ENCODE measurements around the gene MAGED2. TPM values are rescaled to one million over a fixed set of nuclear protein-coding genes. Genes with fewer than 3 reads are reported as not detected.
"Not testable (repeated sequence)": the region's sequence is repeated elsewhere in the genome, so short reads cannot be mapped to it uniquely, and the experiment has no call there.

The MAGED2 gene
- total RNA-seq, 4 donors from 2014 or later: 79.6 to 123 (median 95.2) TPM

DNA sequence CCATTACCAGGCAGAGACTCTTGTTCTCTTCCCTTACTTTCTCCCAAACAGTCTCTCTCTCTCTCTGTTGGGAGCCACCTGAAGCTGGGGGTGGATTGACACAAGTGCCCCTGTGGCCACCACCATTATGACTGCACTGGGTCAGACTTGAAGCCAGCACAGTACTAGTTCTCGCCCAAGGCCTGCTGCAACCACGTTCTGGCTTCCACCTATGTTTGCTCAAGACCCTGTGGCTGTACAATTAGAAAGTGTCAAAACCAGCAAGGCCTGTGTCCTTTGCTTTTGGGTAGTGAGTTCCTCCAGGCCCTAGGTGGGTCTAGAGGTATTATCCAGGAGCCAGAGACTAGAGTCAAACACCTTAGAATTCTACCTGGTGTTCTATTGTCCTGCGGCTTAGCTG, 31.0 kb downstream of the MAGED2 start:
- DNase-seq (ENCODE audit: low spot score): no peak
- TF ChIP-seq, protein P1, sequence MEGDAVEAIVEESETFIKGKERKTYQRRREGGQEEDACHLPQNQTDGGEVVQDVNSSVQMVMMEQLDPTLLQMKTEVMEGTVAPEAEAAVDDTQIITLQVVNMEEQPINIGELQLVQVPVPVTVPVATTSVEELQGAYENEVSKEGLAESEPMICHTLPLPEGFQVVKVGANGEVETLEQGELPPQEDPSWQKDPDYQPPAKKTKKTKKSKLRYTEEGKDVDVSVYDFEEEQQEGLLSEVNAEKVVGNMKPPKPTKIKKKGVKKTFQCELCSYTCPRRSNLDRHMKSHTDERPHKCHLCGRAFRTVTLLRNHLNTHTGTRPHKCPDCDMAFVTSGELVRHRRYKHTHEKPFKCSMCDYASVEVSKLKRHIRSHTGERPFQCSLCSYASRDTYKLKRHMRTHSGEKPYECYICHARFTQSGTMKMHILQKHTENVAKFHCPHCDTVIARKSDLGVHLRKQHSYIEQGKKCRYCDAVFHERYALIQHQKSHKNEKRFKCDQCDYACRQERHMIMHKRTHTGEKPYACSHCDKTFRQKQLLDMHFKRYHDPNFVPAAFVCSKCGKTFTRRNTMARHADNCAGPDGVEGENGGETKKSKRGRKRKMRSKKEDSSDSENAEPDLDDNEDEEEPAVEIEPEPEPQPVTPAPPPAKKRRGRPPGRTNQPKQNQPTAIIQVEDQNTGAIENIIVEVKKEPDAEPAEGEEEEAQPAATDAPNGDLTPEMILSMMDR (IDR thresholded peaks at IDR 0.05): no peak
- ATAC-seq (ENCODE audit: low FRiP score): no peak

DNA sequence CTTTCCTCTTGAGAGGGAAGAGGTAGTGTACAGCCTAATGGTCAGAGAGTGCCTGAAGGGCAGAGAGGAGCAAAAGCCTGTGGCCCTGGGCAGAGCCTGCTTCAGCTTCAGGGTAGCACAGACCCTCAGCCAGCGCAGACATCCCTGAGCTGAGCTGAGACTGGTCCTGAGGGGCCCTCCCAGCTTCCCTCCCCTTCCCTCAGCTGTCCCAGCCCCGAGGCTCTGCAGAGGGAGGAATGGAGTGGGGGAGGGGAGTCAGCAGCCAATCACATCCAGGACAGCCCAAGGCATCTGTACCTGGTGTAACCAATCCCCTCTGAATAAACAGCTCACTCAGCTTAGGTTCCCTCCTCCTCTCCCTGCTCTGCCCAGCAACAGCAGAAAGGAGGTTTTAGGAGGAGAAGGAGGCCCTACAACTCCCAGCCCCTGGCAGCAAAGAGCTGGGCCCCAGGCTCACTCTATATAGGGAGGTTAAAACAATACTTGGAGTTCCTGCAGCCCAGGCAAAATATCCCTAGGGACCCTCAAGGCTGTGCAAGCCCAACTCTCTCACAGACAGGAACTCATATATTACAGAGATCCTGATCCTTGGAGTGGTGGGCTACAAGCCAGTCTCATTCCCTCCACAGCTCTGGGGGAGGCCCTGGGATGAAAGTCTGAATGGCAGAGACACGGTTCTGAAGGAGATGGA, 33.8 kb downstream of the MAGED2 start:
- not testable (repeated sequence) for ATAC-seq (ENCODE audit: low FRiP score); DNase-seq (ENCODE audit: low spot score)

DNA sequence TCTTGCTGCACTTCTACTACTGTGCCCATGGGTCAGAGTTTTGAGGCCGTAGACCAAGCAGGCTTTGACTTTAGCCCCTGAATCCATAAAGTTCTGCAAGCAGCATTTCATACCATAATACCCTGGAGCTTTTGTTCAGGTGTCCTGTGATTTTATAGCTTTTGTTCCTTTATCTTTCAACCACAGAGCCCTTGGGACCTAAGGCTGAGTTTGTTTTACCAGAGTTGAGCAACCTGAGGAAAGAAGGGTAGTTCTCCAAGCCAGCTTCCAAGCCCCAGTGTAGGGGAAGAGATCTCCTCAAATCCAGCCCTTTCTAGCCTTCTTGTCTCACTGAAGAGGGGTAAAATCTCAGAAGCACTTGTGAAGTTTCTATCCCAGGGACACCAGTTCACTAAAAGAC, 35.1 kb downstream of the MAGED2 start:
- TF ChIP-seq, protein P1 (IDR thresholded peaks at IDR 0.05): no peak
- DNase-seq (ENCODE audit: low spot score): no peak
- no peak for ATAC-seq (ENCODE audit: low FRiP score)

DNA sequence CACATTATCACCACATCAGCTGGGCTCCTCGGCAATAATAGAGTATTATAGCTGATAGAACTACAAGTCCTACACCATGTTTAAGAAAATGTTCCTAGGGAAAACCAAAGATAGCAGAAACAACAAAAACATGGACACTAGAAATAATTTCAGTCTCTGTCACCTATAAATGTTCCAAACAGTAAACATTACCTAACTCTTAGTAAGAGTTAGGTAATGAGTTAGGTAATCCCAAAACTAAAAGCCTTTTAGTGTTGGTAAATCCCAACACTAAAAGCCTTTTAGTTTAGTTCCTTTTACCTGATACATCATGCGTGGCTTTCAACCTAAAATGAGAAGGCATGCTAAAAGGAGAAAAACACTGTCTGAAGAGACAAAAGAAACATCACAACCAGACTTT, 35.5 kb downstream of the MAGED2 start:
- ATAC-seq (ENCODE audit: low FRiP score) (no peak), DNase-seq (ENCODE audit: low spot score) (no peak)
- TF ChIP-seq, protein P1 (IDR thresholded peaks at IDR 0.05): no peak

DNA sequence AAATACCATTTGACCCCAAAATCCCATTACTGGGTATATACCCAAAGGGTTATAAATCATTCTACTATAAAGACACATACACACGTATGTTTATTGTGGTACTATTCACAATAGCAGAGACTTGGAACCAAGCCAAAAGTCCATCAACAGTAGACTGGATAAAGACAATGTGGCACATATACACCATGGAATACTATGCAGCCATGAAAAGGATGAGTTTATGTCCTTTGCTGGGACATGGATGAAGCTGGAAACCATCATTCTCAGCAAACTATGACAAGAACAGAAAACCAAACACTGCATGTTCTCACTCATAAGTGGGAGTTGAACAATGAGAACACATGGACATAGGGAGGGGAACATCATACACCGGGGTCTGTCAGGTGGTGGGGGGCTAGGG, 40.2 kb downstream of the MAGED2 start:
- ATAC-seq (ENCODE audit: low FRiP score); DNase-seq (ENCODE audit: low spot score): not testable (repeated sequence)

DNA sequence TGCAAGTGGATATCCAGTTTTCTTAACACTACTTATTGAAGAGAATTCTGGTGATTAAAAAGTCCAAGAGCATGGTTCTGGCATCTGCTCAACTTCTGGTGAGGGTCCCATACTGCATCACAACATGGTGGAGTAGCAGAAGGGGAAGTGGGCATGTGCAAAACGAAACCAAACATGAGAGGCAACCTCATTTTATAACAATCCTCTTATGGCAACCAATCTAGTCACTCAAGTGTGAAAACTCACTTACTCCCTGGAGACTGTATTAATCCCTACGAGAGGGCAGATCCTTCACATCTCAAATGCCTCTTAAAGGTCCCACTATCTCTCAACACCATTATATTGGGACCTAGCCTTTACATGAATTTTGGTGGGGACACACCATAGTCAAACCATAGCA, 57.7 kb downstream of the MAGED2 start:
- TF ChIP-seq, protein P1 (IDR thresholded peaks at IDR 0.05): no peak
- ATAC-seq (ENCODE audit: low FRiP score): no peak
- DNase-seq (ENCODE audit: low spot score): no peak

Small RNA genes within 50 kb of the gene (small RNA-seq; reads per million reads assigned to genes)
- gene AL049732.1 (not detected), gene SNORA11 (52.5 reads per million, percentile 95 among the genes with 10 or more reads in this experiment)

Other genes starting within 250 kb of the MAGED2 start
- not detected for gene ITIH6, start 9.5 kb upstream of the MAGED2 start, total RNA-seq
- gene TRO, start 113.1 kb downstream of the MAGED2 start, total RNA-seq: 10 to 100 TPM in 1 of 4 donors, 1 to 10 TPM in 3; 5.3 to 15.9 (median 6.8) TPM
- 10 to 100 TPM; 10.4 to 23.8 (median 14.2) TPM for gene PFKFB1, start 186.4 kb downstream of the MAGED2 start, total RNA-seq
- gene APEX2, start 192.6 kb downstream of the MAGED2 start, total RNA-seq: 10 to 100 TPM in 2 of 4 donors, 1 to 10 TPM in 2; 6.9 to 10.3 (median 9.0) TPM
- gene ALAS2, start 223.2 kb downstream of the MAGED2 start, total RNA-seq: 1 to 10 TPM in 3 of 4 donors, under 1 TPM in 1; 0.74 to 4.6 (median 1.2) TPM

Measured in omental fat pad (tissue), 4 donors.